NCI-H2081 treated with DMSO at 0.1 percent for 48 hours (cell line): ENCODE measurements around the gene GALC.
"Not testable (repeated sequence)": the region's sequence is repeated elsewhere in the genome, so short reads cannot be mapped to it uniquely, and the experiment has no call there.

Experiments
- DNase-seq: peaks from one replicate; lab custom pipeline; 2025; lab: John Stamatoyannopoulos, UW

GALC gene

DNA sequence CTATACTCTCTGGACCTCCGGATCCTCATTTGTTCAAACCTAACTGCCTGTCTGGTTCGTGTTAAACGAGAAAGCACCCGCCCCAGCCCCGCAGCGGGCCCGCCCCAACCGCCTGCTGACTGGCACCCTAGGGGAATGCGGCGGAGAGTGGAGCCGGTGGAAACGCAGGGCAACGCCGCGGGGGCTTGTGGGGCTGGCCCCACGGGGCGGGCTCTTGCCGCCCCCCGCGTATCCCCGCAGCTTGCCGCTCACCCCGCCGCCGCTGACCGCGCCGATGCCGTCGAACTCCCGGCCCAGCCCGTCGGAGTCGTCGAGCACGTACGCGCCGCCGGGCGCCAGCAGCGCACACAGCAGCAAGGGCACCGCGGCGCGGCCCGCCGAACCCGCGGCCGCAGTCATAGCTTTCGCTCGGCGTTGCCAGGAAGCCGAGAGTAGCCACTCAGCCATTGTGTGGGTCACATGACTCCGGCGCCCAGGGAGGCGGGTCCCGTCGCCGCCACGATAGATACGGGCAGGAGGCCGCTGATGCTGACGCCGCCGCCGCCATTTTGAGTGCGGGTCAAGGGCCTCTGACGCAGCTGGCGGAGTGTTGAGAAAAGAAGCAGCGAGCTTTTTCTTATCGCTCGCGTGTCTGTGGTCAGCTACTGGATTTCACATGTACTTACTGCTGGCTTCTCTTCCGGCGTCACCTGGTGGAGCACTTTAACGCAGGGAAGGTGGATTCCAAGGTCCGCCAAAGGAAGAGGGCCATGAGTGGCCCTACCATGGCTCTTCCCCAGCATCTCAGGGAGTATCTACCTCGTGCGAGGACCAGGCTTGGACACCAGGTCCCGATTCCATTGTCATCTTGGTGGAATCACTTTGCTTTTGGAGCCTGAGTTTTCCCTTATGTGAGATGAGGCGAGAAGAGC, at the start of gene GALC:
TSS of gene GALC (minus strand) at position 465 of the 911 bp plus-strand sequence. CDS start at position 447, 18 bp downstream.
- peak; percentile 20 for DNase-seq

DNA sequence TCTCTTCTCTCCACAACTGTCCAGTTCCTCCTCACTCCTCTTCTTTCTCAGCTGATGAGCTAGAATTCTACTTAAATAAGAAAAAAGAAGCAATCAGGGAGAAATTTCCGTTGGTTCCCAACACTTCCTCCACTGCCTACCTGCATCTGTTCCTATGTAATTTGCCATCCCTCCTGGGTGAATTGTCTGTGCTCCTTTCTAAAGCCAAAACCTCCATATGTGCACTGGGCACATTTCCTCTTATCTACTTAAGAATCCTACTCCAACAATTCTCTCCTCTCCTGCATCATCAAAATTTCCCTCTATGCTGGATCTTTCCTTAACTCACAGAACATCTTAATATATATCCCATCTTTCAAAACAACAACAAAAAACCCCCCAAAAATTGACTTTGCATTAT, 47.2 kb upstream of the GALC start:
- DNase-seq: no peak

DNA sequence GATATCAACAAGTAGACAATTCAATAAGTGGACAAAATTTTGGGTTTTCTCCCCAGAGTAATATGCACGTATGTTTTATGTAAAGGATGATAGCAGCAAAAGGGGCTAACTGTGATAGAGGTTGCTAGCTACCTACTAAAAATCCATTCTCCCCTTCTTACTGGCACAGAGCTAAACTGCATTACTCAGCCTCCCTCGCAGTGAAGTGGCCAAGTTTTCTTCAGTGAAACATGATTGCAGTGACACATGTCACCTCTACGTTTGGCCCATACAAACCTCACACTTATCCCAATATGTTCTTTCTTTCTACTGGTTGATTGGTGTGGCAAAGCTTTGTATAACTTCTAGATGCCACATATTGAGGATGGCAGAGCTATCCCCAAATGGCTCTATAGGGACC, 46.2 kb upstream of the GALC start:
- DNase-seq: no peak

DNA sequence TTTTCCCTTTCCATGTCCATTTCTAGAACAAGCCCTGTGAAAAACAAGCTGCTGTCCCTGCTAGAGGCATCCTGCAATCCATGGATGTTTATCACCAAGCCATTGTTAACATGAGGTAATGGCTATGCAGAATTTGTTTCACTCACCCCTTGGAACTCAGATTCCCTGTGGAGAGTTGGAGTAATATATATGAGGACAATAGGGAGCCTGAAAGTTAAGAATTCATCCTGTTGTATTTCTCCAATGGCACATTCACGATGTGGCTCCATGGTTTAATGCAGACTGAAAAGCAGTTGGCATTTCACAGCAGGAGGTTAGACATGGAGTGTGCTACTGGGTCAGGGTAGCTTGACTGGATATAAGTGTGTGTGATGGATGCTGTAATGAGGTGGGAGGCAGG, 44.3 kb upstream of the GALC start:
- no peak for DNase-seq

DNA sequence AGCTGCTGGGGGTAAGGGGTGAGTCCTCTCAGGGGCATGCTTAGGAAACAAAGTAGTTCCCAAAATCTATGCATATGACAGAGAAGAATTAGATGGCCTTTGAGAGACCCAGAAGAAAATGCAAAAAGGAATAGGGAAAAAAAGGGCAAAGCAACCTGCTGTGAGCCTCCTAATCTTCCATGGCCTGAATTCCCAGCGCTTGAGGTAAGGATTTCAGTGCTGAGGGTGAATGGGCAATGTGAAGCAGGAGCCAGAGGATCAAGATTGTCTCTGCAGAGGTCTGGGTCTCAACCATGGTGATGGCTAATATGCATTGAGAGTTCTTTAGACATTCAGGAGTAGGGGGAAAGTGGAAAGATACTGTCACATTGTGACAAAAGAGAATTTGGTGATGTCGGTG, 43.4 kb upstream of the GALC start:
- DNase-seq: no peak

DNA sequence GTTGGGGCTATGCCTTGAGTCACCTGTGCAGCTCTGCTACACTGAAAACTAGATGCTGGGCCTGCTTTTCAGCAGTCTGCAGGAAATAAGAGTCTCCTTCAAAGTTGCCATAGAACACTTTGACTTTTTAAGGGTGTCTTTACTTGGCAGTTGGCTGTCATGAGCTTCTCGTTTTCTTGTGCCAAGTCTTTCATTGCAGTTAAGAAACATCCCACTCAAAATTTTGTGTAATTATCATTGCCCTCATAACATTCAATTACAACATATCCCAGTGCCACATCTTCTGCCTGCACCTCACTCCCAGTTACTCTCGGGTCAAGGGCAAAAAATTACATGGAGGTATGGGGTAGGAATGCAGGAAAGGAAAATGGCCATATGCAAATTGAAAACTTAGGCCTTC, 41.1 kb upstream of the GALC start:
- DNase-seq: no peak

DNA sequence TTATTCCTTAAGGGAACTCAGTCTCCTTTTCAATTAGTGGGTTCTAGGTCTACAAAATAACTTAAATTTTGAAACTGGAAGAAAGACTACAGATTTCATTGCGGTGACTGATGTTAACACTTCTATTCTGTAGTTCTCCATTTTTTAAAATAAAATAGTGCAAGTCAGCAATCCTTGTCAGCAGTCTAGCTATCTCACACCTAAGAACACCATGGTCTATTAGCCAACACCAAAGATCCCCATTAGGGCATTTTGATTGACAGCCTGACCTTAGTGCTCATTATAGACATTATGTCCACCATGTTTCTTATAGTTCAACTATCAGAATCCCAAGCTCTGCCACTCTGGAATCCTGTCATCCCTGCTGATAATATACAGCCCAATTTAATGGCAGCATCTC, 39.4 kb upstream of the GALC start:
- DNase-seq: no peak

DNA sequence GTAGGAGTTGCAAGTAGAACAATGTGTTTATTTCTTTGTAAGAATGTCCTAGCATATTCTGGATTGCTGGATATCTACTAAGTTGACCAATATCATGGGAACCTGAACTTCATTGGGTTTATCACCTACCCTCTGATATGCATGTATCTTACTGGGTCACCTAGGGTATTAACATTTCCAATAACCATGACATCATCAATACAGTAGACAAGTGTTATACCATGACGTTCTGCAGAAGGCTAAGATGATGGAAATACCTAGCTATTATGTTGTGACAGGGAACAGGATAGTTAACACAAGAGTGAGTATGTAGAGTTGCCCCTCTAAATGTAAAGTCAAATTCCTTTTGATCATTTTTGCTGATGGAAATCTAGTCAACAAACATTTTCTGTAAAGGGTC, 37.9 kb upstream of the GALC start:
- DNase-seq: no peak

DNA sequence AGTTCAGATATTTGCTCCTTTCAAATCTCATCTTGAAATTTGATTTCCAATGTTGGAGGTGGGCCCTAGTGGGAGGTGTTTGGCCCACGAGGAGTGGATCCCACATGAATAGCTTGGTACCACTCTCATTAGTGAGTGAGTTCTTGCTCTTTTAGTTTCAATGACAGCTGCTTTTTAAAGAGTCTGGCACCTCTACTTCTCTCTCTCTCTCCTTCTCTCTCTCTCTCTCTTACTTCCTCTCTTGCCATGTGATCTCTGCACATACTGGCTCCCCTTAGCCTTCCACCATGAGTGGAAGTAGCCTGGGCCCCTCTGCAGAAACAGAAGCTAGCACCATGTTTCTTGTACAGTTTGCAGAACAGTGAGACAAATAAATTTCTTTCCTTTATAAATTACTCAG, 37.1 kb upstream of the GALC start:
- DNase-seq: no peak

DNA sequence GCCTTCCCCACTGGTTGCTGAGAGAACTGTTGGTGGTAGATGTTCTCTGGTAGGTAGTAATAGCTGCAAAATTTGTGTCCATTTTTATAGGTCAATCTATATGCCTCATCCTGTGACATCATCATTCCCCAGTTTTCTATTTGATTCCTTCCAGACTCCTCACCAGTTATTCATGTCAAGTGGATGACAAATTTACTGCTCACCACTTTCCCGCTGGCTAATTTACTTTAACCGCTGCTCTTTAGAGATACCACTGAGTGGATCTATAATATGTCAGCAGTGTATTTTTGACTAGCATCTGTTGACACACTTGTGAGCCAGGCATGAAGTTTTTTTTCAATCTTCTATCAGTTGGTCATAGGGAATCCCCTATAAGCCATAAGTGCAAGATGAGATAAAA, 36.5 kb upstream of the GALC start:
- no peak for DNase-seq

DNA sequence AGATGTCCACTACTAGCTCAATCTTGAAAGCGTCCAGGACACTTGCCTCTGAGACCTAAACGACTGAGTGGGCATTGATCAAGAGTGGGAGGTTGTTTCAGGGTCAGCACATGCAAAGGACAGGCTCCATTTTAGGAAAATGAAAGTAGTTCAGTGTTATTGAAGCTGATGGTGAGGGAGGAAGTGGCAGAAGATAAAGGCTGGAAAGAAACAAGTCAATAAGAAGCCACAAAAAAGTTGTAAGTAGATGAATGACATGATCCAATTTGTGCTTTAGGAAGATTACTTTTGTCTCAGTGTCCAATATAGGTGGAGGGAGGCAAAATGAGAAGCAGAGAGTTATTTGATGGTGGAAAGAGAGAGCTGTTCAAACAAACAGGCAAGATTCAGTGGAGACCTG, 33.9 kb upstream of the GALC start:
- no peak for DNase-seq

DNA sequence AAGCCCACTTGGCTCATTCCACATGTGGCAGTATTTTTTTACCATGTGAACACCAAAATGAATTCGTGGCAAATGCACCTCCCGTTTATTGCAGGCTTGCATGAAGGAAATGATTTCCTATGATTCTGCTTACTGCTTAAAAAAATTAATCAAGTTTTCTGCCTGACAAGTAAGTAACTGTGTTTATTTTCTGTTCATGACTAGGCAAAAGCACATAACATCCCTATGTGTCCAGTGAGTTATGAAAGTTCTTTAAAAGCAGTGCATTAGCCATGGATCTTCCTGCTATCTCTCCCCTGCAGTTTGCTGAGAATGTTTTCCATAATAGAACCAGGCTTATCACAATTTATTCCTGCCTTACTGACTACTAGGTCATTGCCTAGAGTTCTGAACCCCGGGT, 32.3 kb upstream of the GALC start:
- no peak for DNase-seq

DNA sequence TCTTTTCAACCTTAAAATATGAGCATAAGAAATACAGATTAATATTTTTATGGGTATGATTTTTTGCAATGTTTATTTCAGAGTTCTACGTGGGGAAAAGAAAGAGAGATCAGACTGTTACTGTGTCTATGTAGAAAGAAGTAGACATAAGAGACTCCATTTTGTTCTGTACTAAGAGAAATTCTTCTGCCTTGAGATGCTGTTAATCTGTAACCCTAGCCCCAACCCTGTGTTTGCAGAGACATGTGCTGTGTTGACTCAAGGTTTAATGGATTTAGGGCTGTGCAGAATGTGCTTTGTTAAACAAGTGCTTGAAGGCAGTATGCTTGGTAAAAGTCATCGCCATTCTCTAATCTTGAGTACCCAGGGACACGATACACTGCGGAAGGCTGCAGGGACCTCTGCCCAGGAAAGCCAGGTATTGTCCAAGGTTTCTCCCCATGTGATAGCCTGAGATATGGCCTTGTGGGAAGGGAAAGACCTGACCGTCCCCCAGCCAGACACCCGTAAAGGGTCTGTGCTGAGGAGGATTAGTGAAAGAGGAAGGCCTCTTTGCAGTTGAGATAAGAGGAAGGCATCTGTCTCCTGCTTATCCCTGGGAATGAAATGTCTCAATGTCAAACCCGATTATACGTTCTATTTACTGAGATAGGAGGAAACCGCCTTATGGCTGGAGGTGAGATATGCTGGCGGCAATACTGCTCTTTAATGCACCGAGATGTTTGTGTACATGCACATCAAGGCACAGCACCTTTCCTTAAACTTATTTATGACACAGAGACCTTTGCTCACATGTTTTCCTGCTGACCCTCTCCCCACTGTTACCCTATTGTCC, 31.5 kb upstream of the GALC start:
- DNase-seq: not testable (repeated sequence)

DNA sequence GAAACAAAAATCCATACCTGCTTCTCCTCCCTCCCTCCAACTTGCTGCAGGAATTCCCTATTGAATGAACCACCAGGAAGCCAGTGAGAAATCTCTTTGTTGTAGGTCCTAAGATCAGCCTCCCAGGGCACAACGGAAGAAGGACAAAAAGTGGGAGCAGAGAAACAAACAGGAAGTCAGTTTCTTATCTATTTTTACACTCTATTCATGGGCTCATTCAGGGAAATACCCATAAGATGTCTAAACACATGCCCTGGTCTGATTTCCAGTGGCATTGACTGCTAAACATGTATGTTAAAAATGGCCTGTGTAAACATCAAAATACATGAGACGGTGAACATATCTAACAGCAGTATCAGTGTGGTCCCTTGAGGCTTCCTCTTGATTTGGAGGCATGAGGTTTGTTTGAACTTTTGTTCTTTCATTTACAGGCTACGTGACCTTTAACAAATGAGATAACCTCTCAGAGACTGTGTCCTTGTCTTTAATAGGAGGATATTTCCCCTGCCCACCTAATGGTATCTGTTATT, 30.7 kb upstream of the GALC start:
- no peak for DNase-seq

DNA sequence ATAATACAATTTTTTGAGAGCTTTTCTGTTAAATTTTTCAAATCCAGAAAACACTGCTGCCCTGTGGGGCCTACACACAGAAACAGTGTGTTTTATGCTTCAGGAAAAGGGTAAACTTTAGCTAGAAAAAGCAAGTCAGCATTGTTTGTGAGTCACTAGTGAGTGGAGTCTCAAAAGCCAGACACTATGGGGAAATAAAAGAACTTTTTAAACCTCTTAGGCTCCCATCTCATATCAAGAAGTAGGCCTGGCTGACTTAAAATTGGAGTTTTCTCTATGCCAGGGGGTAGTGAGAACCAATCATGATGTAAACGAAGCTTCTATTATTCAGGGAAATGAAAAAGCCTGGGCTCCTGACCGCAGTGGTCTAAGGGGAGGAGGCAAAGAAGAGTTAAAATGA, 24.6 kb upstream of the GALC start:
- no peak for DNase-seq

DNA sequence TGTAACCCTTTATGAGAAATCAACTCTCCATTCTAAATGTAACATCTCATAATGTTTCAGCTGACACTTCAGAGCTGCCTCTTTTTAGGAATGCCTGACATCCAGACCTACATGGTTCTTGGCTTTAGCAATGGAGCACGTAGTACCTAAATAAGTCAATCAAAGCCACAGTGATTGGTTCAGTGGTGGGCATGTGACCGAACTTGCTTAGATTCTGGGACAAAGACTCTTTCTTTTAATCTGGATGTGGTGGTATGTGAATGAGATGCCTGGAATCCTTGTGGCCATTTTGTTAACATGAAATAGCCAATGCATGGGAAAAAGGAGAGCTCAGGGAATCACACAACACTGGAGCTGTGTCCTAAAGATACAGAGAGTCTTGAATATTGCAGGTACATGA, 23.8 kb upstream of the GALC start:
- DNase-seq: no peak

DNA sequence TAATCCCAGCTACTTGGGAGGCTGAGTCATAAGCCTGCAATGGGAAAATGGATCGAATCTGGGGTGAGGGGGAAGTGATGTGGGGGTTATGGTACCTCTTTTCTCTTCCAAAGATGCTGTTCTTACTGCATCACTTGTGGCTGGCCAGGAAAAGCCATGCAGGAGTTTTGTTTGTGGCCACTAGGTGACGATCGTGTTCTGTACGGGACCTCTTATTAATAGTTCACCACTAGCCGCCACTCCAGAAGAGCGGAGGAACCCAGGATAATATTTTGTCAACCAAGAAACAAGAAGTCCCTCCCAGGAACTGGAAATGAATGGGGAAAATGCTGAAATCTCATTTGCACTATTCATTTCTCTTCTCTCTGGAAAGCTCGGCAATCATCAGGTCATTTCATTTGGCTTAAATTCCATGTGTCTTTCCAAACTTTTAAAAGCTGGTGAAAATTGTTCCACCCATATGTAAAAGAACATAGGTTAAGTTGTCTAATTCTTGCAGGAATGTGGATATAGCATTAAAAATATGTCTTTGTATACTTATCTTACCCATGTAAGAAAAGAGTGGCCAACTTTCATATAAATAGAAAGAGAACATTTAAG, 20.9 kb upstream of the GALC start:
- peak; percentile 1 for DNase-seq

DNA sequence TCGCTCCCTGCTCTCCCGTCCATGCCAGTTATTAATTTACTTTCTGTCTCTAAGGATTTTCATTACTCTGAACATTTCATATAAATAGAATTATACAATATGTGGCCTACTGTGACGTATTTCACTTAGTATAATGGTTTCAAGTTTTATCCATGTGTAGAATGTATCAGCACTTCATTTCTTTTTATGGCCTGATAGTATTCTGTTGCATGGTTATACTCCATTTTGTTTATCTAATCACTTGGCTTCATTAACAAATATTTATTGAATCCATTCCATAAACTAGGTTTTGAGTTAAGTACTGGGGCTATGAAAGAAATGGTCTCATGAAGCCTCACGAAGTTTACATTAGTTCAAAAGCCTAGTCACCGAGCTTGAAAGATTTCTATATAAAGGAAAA, 19.5 kb upstream of the GALC start:
- DNase-seq: no peak

DNA sequence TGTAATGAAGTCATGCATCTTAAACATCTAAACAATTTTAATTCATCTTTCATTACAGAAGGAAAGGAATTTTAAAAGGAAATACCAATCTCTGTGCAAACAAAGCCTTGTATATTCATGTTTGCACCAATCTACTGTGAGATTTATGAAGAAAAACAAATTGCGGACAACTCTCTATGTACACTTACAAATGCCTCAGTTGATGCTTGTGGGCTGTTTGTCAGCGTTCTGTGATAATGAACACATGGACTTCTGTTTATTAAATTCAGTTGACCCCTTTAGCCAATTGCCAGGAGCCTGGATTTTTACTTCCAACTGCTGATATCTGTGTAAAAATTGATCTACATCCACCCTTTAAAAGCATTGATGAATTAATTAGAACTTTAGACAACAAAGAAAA, 17.3 kb upstream of the GALC start:
- DNase-seq: no peak

DNA sequence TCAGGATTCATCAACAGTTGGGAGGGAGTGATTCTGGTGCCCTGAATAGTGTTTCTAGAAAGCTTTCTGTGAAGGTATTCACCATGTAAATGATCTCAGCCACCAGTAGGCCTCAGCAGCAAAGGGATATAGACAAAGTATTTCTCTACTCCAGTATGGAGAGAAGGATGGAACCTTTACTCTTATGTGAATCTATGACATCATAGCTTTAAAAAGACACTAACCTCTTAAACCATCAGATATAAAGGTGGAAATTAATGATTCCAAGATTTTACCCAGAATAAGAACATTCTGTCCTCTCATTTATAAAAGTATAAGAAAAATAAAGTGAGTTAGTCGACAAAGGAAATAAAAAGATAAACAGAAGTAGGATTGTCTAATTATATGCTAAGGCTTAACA, 16.5 kb upstream of the GALC start:
- no peak for DNase-seq

DNA sequence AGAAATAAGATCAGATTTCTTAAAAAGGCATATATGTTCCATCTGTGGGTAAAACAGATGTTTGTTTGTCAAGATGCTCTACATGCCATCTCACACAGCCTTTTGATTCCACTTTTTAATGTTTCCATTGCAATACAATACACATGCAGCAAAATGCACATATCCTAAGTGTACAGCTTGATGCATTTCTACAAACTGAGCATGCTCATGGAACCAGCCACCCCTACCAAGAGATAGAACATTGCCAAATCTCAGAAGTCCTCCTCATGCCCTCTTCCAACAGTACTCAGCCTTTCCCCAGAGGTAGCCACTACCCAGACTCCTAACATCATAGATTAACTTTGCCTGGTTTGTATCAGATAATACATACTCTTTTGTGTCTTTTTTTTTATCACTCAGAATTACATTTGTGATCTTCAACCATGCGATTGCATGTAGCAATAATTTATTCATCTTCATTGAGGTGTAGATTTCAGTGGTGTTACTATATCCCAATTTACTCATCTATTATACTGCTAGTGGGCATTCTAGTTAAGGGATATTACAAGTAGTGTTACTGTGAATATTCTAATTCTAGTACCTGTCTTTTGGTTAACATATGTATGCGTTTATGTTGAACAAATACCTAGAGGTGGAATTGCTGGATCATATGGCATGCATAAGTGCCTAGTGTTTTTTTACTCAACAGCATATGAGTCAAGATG, 15.2 kb upstream of the GALC start:
- DNase-seq: no peak

DNA sequence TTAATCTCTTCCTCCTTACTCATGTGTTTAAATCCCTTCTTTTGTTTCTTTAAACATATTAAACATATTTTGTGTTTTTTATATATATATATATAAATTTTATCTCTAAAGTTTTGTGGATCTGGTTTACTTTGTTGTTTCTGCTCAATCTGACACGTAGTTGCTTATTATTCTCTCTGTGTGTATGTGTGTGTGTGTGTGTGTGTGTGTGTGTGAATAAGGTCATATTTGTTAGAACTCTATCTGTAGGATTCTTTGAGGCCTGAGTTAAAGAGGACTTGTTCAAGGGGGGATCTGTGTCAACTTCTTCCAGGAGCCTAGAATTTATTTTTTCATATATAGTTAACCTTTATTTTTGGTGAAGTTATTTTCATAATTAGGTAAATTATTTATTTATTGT, 14.6 kb upstream of the GALC start:
- DNase-seq: no peak
